Sigmoid colon (tissue), 4 donors: ENCODE data around the gene AVPR2.

Experiments
- CTCF ChIP-seq, 4 experiments: fragments of 450-650 bp in 3 of 4; fragments of 200-600 bp in 1 of 4; IDR thresholded peaks; one replicate each; pipeline ENCODE4 v1.5.1; 2016 to 2019; ENCODE audit warnings: antibody characterized with exemption in 4 of 4, mild to moderate bottlenecking in 3 of 4, moderate library complexity in 2 of 4
- EP300 ChIP-seq, 4 donors: sonication (generic); formaldehyde crosslinking; IDR thresholded peaks; one replicate each; pipeline ENCODE4 v1.6.1; 2017; ENCODE audit warnings: antibody characterized with exemption in 4 of 4
- POLR2A ChIP-seq, 2 donors: fragments of 450-650 bp; IDR thresholded peaks; one replicate each; pipeline ENCODE4 v1.6.1; 2016; ENCODE audit warnings: antibody characterized with exemption in 2 of 2, mild to moderate bottlenecking in 2 of 2, moderate library complexity in 2 of 2

GRCh38 chrX:153954558-153955227, 50.2 kb downstream of the AVPR2 start:
- TF ChIP-seq CTCF (IDR thresholded peaks at IDR 0.05) (no peak), EP300 (IDR thresholded peaks at IDR 0.05) (no peak), POLR2A (IDR thresholded peaks at IDR 0.05) (no peak)
